DOHH2 (cell line): ENCODE results near the gene PIRT.

Experiments used
- CTCF ChIP-seq: fragments of 200-600 bp; sonication (generic); IDR thresholded peaks from one replicate; pipeline ENCODE4 v1.5.1; 2014; ENCODE audit warnings: antibody characterized with exemption, mild to moderate bottlenecking, low read depth, low read length; ENCODE audit not compliant: poor library complexity, severe bottlenecking
- EZH2phosphoT487 ChIP-seq: fragments of 200-600 bp; sonication (generic); IDR thresholded peaks from 2 replicates; pipeline ENCODE4 v1.6.1; 2017; ENCODE audit warnings: borderline replicate concordance, mild to moderate bottlenecking, antibody characterized with exemption, low read length, moderate library complexity, mixed read lengths

DNA sequence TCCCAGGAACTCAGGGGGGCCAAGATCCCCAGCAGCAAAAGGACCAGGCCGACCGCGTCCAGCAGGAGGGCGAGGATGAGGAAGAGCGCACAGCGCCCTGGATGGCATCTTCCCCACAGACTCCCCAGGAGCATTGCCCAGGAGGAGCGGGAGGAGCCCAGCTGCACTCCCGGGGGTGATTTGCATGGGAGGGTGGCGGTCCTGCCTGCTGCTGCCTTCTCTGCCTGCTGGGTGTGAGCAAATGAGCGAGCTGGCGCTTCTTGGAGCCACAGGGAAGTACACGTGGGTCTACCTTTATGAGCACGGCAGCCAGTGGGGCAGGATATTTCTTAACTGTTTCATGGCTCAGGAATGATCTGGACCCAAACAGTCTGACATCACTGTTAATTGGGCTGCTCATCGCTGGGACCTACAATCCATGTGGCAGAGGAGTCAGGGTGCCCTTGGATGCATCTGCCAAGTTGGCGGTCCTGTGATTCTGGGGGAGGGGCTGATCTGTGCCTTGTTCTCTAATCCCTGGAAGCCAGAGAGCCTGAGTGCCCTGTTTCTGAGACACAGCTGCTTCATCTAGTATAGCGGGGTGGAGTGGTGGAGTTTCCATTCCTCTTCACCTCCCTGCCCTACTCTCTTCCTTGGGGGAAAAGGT, 33.9 kb downstream of the PIRT start, which contains the start of gene TMEM238L:
- TF ChIP-seq CTCF (no peak), EZH2phosphoT487 (no peak)
